Keratinocyte (primary cell): ENCODE data around the gene PPP2R5A. TPM values are rescaled to one million over a fixed set of nuclear protein-coding genes. Genes with fewer than 3 reads are reported as not detected.
A peak's percentile ranks its signal among the peaks of the same experiment; 100 is the strongest.

Experiments
- DNase-seq: peaks from one replicate; pipeline ENCODE4 v3.0.0-alpha.2; 2011; ENCODE audit warnings: low read depth, missing footprints, low spot score
- FAIRE-seq: peaks from 2 replicates; lab custom pipeline; 2011; peaks lifted over from hg19 to GRCh38; lab: Jason Lieb, UNC
- H2AFZ ChIP-seq: 2 replicates; pipeline ENCODE4 v1.6.0; 2012; ENCODE audit warnings: low read length, control low read depth, inconsistent platforms; ENCODE audit not compliant: control insufficient read depth
- H3K27ac ChIP-seq: 2 replicates; pipeline ENCODE4 v1.5.1; 2011; ENCODE audit warnings: low read length; ENCODE audit not compliant: control insufficient read depth, insufficient read depth
- H3K27me3 ChIP-seq: 3 replicates; pipeline ENCODE4 v1.6.0; 2011; ENCODE audit warnings: low read length; ENCODE audit not compliant: control insufficient read depth, insufficient read depth; ENCODE audit errors: extremely low read depth
- H3K36me3 ChIP-seq, 2 experiments: 2 replicates in 1 of 2; 3 replicates in 1 of 2; pipeline ENCODE4 v1.5.1; 2011; ENCODE audit warnings: low read length in 2 of 2, mild to moderate bottlenecking in 1 of 2; ENCODE audit not compliant: control insufficient read depth in 2 of 2, insufficient read depth in 2 of 2; ENCODE audit errors: extremely low read depth in 1 of 2
- H3K4me1 ChIP-seq: 3 replicates; pipeline ENCODE4 v1.5.1; 2011; ENCODE audit warnings: low read length; ENCODE audit not compliant: control insufficient read depth, insufficient read depth; ENCODE audit errors: extremely low read depth
- H3K4me2 ChIP-seq: 3 replicates; pipeline ENCODE4 v1.6.0; 2011; ENCODE audit warnings: low read depth, low read length; ENCODE audit not compliant: control insufficient read depth, insufficient read depth; ENCODE audit errors: extremely low read depth
- H3K4me3 ChIP-seq, 3 experiments: fragments of 200-600 bp in 1 of 3; sonication (generic) in 1 of 3; 2 replicates in 2 of 3; 3 replicates in 1 of 3; pipeline ENCODE4 v1.5.1; 2011 to 2016; ENCODE audit warnings: low read length in 3 of 3, mild to moderate bottlenecking in 3 of 3, control low read depth in 2 of 3, inconsistent platforms in 1 of 3, low read depth in 1 of 3, mixed read lengths in 1 of 3, mixed run types in 1 of 3, moderate library complexity in 1 of 3; ENCODE audit not compliant: control insufficient read depth in 2 of 3, insufficient read depth in 2 of 3; ENCODE audit errors: extremely low read depth in 1 of 3
- H3K79me2 ChIP-seq: 2 replicates; pipeline ENCODE4 v1.6.0; 2012; ENCODE audit warnings: low read length; ENCODE audit not compliant: control insufficient read depth, insufficient read depth
- H3K9ac ChIP-seq: 3 replicates; pipeline ENCODE4 v1.6.0; 2011; ENCODE audit warnings: low read length; ENCODE audit not compliant: control insufficient read depth, insufficient read depth; ENCODE audit errors: extremely low read depth
- H3K9me1 ChIP-seq: 3 replicates; pipeline ENCODE4 v1.6.0; 2011; ENCODE audit warnings: low read length; ENCODE audit not compliant: control insufficient read depth, insufficient read depth; ENCODE audit errors: extremely low read depth
- H3K9me3 ChIP-seq: 2 replicates; pipeline ENCODE4 v1.5.1; 2012; ENCODE audit warnings: low read depth, low read length; ENCODE audit not compliant: control insufficient read depth
- H4K20me1 ChIP-seq: 3 replicates; pipeline ENCODE4 v1.6.0; 2011; ENCODE audit warnings: low read length; ENCODE audit not compliant: control insufficient read depth, insufficient read depth; ENCODE audit errors: extremely low read depth
- EZH2 ChIP-seq: IDR thresholded peaks from one replicate; pipeline ENCODE4 v1.6.1; 2012; ENCODE audit warnings: inconsistent platforms, mild to moderate bottlenecking, low read length, moderate library complexity
- dilution Hi-C: fragments of 300-500 bp; cut with MboI; formaldehyde crosslinking; loops from one replicate; pipeline ENCODE4 v1.7.0; 2020; ENCODE audit warnings: low sequenced_read_pairs; ENCODE audit not compliant: extremely low pct_ligation_motif_present
- polyA plus RNA-seq, 5 experiments: library from polyadenylated mRNA; depleted of rRNA in 3 of 5; stranded (reverse) in 3 of 5; stranded (forward) in 1 of 5; unstranded in 1 of 5; fragments of >200 nt; gene quantifications; 1 replicate in 1 of 5; 2 replicates in 3 of 5; 3 replicates in 1 of 5; pipeline versions ENCODE4 v1.2.1 to v1.2.3, GENCODE V29; 2011 to 2012; ENCODE audit warnings: missing spikeins in 2 of 5, low read depth in 1 of 5, low replicate concordance in 1 of 5
- TF ChIP-seq, protein P1 (sequence below), 3 experiments: IDR thresholded peaks in 1 of 3; conservative IDR thresholded peaks in 1 of 3; optimal IDR thresholded peaks in 1 of 3; 2 replicates in 2 of 3; 3 replicates in 1 of 3; pipeline versions ENCODE3 to v1.5.1; 2011; ENCODE audit warnings: low read length in 3 of 3, mild to moderate bottlenecking in 3 of 3, moderate library complexity in 2 of 3, control low read depth in 1 of 3, inconsistent platforms in 1 of 3; ENCODE audit not compliant: insufficient read depth in 2 of 3; ENCODE audit errors: extremely low read depth in 1 of 3

Gene PPP2R5A
- polyA plus RNA-seq, 1 donor (not counting 4 experiments of a cell fraction or from before 2014, with no cell fraction given): 26.2 TPM

DNA sequence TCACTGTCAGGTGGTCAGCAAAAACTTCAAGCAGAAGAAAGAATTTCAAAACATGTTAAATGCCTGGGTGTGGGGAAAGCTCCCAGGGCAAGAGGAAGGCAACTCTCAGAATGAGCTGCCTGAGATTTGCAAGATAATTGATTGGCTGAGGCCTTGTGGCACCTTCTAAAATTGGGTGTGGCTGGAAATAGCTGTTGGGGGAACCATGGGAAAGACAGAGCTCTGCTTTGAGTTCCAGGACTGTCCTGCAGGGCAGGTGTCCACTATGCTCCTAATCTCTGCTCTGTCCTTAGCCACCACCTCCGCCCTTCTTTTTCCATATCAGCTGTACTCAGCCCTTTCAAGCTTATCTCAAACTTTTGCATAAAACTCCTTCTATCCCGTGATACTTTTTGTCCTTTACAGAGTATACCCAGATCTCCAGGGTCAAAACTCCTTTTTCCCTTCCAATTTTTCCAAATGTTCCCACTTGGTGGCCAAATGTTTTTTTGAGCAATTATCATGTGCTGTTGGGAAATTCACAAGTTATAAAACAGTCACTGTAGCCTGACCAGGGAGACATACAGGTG is 23.8 kb upstream of the PPP2R5A start:
- FAIRE-seq (peak; percentile 20), DNase-seq (no peak)
- Histone ChIP-seq H3K9me1 (peaks cover 2% of the 10 kb centered on the region), H3K27ac (peak overlapping the region; percentile 97), H3K79me2 (no peaks in the 10 kb centered on the region), H4K20me1 (no peaks in the 10 kb centered on the region), H3K36me3 (no peaks in the 10 kb centered on the region), H3K9ac (peak overlapping the region; percentile 13), H3K4me2 (peak overlapping the region; percentile 86), H3K9me3 (no peaks in the 10 kb centered on the region), H3K4me3 (peak overlapping the region in 1 of 3 experiments; percentile 7), H3K4me1 (peaks cover 16% of the 10 kb centered on the region), H2AFZ (no peak overlapping the region), H3K27me3 (no peaks in the 10 kb centered on the region)
- dilution Hi-C loops: no loop called here
- TF ChIP-seq, protein P1, sequence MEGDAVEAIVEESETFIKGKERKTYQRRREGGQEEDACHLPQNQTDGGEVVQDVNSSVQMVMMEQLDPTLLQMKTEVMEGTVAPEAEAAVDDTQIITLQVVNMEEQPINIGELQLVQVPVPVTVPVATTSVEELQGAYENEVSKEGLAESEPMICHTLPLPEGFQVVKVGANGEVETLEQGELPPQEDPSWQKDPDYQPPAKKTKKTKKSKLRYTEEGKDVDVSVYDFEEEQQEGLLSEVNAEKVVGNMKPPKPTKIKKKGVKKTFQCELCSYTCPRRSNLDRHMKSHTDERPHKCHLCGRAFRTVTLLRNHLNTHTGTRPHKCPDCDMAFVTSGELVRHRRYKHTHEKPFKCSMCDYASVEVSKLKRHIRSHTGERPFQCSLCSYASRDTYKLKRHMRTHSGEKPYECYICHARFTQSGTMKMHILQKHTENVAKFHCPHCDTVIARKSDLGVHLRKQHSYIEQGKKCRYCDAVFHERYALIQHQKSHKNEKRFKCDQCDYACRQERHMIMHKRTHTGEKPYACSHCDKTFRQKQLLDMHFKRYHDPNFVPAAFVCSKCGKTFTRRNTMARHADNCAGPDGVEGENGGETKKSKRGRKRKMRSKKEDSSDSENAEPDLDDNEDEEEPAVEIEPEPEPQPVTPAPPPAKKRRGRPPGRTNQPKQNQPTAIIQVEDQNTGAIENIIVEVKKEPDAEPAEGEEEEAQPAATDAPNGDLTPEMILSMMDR (optimal IDR thresholded peaks at IDR 0.05 in 1 of 3, IDR thresholded peaks at IDR 0.05 in 1 of 3, conservative IDR thresholded peaks at IDR 0.05 in 1 of 3; ENCODE audit: extremely low read depth in 1 of 3, insufficient read depth in 2 of 3, low read length in 3 of 3): no peak
- no peak for TF ChIP-seq EZH2

DNA sequence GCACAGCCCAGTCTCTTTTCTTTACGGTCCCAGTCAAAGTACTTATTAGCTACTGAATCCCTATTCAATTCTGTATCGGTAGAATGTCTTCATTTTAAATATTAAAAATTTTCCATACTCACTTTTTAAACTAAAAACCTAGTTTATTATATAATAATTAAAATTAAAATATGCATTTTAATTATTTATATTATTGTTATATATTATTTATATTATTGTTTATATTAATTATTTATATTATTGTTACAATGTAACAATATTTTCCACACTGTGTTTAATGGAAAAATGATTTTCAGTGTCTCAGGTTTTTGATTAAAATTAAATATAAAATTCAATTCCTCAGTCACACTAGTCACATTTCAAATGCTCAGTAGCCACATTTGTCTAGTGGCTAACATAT is 18.2 kb upstream of the PPP2R5A start:
- Histone ChIP-seq H3K79me2 (no peaks in the 10 kb centered on the region), H3K27me3 (no peaks in the 10 kb centered on the region), H3K27ac (no peak overlapping the region), H2AFZ (no peak overlapping the region), H3K4me2 (no peak overlapping the region), H4K20me1 (no peaks in the 10 kb centered on the region), H3K9ac (no peak overlapping the region), H3K4me3 (no peak overlapping the region), H3K9me3 (no peaks in the 10 kb centered on the region), H3K4me1 (no peaks in the 10 kb centered on the region), H3K36me3 (no peaks in the 10 kb centered on the region), H3K9me1 (no peaks in the 10 kb centered on the region)
- dilution Hi-C loops: no loop called here
- no peak for DNase-seq
- TF ChIP-seq EZH2: no peak
- TF ChIP-seq, protein P1 (optimal IDR thresholded peaks at IDR 0.05 in 1 of 3, IDR thresholded peaks at IDR 0.05 in 1 of 3, conservative IDR thresholded peaks at IDR 0.05 in 1 of 3; ENCODE audit: extremely low read depth in 1 of 3, insufficient read depth in 2 of 3, low read length in 3 of 3): no peak
- FAIRE-seq: no peak
